PC-9 (cell line): Measurements from ENCODE around the gene SEMA4C.

Experiments used
- CTCF ChIP-seq: fragments of 200-600 bp; sonication (generic); conservative IDR thresholded peaks from 2 replicates; pipeline ENCODE4 v1.6.1; 2017; ENCODE audit warnings: mixed run types, antibody characterized with exemption, mild to moderate bottlenecking, moderate library complexity
- EZH2 ChIP-seq: fragments of 200-600 bp; sonication (generic); IDR thresholded peaks from 2 replicates; pipeline ENCODE4 v1.8.0; 2017; ENCODE audit warnings: antibody characterized with exemption, low read depth

- TF ChIP-seq CTCF, result no peak
- no peak for TF ChIP-seq EZH2
These were observed 4.4 kb upstream of the SEMA4C start for GRCh38 chr2:96874198-96874831.
